H1 (cell line): ENCODE data around the gene SRSF9. TPM values are rescaled to one million over a fixed set of nuclear protein-coding genes. Genes with fewer than 3 reads are reported as not detected.

Experiments
- POU5F1 ChIP-seq: IDR thresholded peaks from 2 replicates; pipeline ENCODE4 v1.6.1; 2011; ENCODE audit warnings: low read depth, mild to moderate bottlenecking, low read length, moderate library complexity
- RAD21 ChIP-seq, 2 experiments: IDR thresholded peaks in 1 of 2; conservative IDR thresholded peaks in 1 of 2; 2 replicates each; pipeline ENCODE4 v1.6.1; 2011; ENCODE audit warnings: low read depth in 2 of 2, low read length in 2 of 2, improper control_type of control experiment in 1 of 2, inconsistent platforms in 1 of 2, mild to moderate bottlenecking in 1 of 2, moderate library complexity in 1 of 2
- TEAD4 ChIP-seq: IDR thresholded peaks from 2 replicates; pipeline ENCODE4 v1.6.1; 2012; ENCODE audit warnings: low read depth, low read length, inconsistent platforms, mixed read lengths
- polyA plus RNA-seq, 7 experiments: library from polyadenylated mRNA; depleted of rRNA in 3 of 7; stranded (reverse) in 5 of 7; unstranded in 2 of 7; fragments of >200 nt in 5 of 7; fragments of 200-250 nt in 2 of 7; gene quantifications; 1 replicate in 5 of 7; 2 replicates in 1 of 7; 4 replicates in 1 of 7; pipeline versions ENCODE4 v1.2.1 to v1.2.3, GENCODE V29; 2011 to 2013; ENCODE audit warnings: missing spikeins in 2 of 7, mixed read lengths in 2 of 7
- total RNA-seq: library from RNA; stranded (reverse); fragmentation: NEBNext Ultra II Directional; extraction: Animal tissue kit (Norgen Biotek cat#: 25700); gene quantifications from 2 replicates; pipeline ENCODE4 v1.2.1, GENCODE V29; 2021

SRSF9 gene
- total and polyA plus RNA-seq, 2 of the 8 experiments (the other 6 are each of a cell fraction or from before 2014, with no cell fraction given): 172 to 304 TPM

- TF ChIP-seq RAD21 (IDR thresholded peaks at IDR 0.05 in 1 of 2, conservative IDR thresholded peaks at IDR 0.05 in 1 of 2; ENCODE audit: low read depth in 2 of 2, low read length in 2 of 2): peak in 1 of 2 experiments; percentile 32; a peak in 1 of 4 replicates
- TF ChIP-seq POU5F1: no peak
- TF ChIP-seq TEAD4: no peak
- TF ChIP-seq, all 59 proteins: peak for 2
Observed at GRCh38 chr12:120432772-120433525, 36.6 kb downstream of the SRSF9 start (continued).
